CD4-positive, alpha-beta T cell (primary cell): ENCODE data around the gene RASAL2. TPM values are rescaled to one million over a fixed set of nuclear protein-coding genes. Genes with fewer than 3 reads are reported as not detected.

Source experiments
- ATAC-seq: fragments of 200-7000 bp; cut with Tn5 transposase; one replicate; pipeline ENCODE4 v1.10.0; 2022; ENCODE audit warnings: mild to moderate bottlenecking; ENCODE audit not compliant: poor library complexity
- CTCF ChIA-PET: fragments of 350-600 bp; sonication (Branson Sonifier 250); formaldehyde crosslinking; loops from one replicate; lab custom pipeline; 2021; ENCODE audit warnings: antibody characterized with exemption, inconsistent platforms; lab: Charles Lee
- POLR2A ChIA-PET: fragments of 350-600 bp; sonication (Branson Sonifier 250); formaldehyde crosslinking; loops from one replicate; lab custom pipeline; 2021; ENCODE audit warnings: antibody characterized with exemption, inconsistent platforms; lab: Charles Lee
- DNase-seq, 14 experiments: peaks; one replicate each; pipeline ENCODE4 v3.0.0-alpha.2; 2013 to 2020; ENCODE audit warnings: mixed read lengths in 2 of 14
- H3K27ac ChIP-seq, 2 donors: one replicate each; pipeline versions ENCODE4 v1.5.1 to v1.7.0; 2013; ENCODE audit warnings: low read length in 2 of 2, low read depth in 1 of 2, mild to moderate bottlenecking in 1 of 2
- H3K27me3 ChIP-seq, 2 experiments: 1 replicate in 1 of 2; 2 replicates in 1 of 2; pipeline versions ENCODE4 v1.6.1 to v1.7.0; 2013; ENCODE audit warnings: low read length in 2 of 2, control low read depth in 1 of 2, mild to moderate bottlenecking in 1 of 2, moderate library complexity in 1 of 2; ENCODE audit not compliant: insufficient read depth in 2 of 2, control insufficient read depth in 1 of 2
- H3K36me3 ChIP-seq: one replicate; pipeline ENCODE4 v1.6.1; 2013; ENCODE audit warnings: low read length, control low read depth; ENCODE audit not compliant: insufficient read depth
- H3K4me1 ChIP-seq: one replicate; pipeline ENCODE4 v1.6.1; 2013; ENCODE audit warnings: low read length, control low read depth; ENCODE audit not compliant: insufficient read depth
- H3K4me3 ChIP-seq: one replicate; pipeline ENCODE4 v1.5.1; 2013; ENCODE audit warnings: mild to moderate bottlenecking, low read length, moderate library complexity
- H3K9me3 ChIP-seq, 2 experiments: 1 replicate in 1 of 2; 2 replicates in 1 of 2; pipeline versions ENCODE4 v1.6.1 to v1.7.0; 2013; ENCODE audit warnings: low read length in 2 of 2, mild to moderate bottlenecking in 2 of 2, control low read depth in 1 of 2, moderate library complexity in 1 of 2; ENCODE audit not compliant: control insufficient read depth in 1 of 2, insufficient read depth in 1 of 2
- H3K27ac Mint-ChIP-seq: one replicate; pipeline ENCODE4 v1.8.0; 2020; ENCODE audit warnings: mixed read lengths
- H3K27me3 Mint-ChIP-seq: one replicate; pipeline ENCODE4 v1.8.0; 2021; ENCODE audit warnings: mixed read lengths
- H3K36me3 Mint-ChIP-seq: one replicate; pipeline ENCODE4 v1.8.0; 2021; ENCODE audit warnings: low read depth, mixed read lengths
- H3K4me1 Mint-ChIP-seq: one replicate; pipeline ENCODE4 v1.8.0; 2021; ENCODE audit warnings: low read depth, mixed read lengths
- H3K4me3 Mint-ChIP-seq: one replicate; pipeline ENCODE4 v1.8.0; 2020; ENCODE audit warnings: mild to moderate bottlenecking, mixed read lengths
- H3K9me3 Mint-ChIP-seq: one replicate; pipeline ENCODE4 v1.8.0; 2020; ENCODE audit warnings: mixed read lengths
- intact Hi-C, 2 experiments: fragments of 100-400 bp; cut with DNase I in 1 of 2; cut with micrococcal nuclease in 1 of 2; formaldehyde crosslinking; loops; one replicate each; pipeline versions ENCODE4 v1.15.1 to v1.9.0; 2023 to 2025; cut with DNase I, micrococcal nuclease
- total RNA-seq, 174 experiments: library from RNA in 2 of 174; stranded (reverse) in 2 of 174; gene quantifications; one replicate each; pipeline ENCODE4 v1.2.3 and lab custom pipeline; 2021 to 2026
- TF ChIP-seq, protein P1 (sequence below): fragments of 200-600 bp; IDR thresholded peaks from one replicate; pipeline ENCODE4 v1.8.0; 2022; ENCODE audit warnings: antibody characterized with exemption, mild to moderate bottlenecking

RASAL2 gene
- total RNA-seq, 2 experiments from 2014 or later: 0.03 TPM; not detected in 1

- H3K27ac Mint-ChIP-seq: no peak overlapping the region
- DNase-seq (no peak), ATAC-seq (no peak)
- H3K36me3 Mint-ChIP-seq: no peaks in the 10 kb centered on the region
- Histone ChIP-seq H3K36me3 (no peaks in the 10 kb centered on the region), H3K27me3 (no peaks in the 10 kb centered on the region), H3K27ac (no peak overlapping the region), H3K4me1 (no peaks in the 10 kb centered on the region), H3K4me3 (no peak overlapping the region), H3K9me3 (no peaks in the 10 kb centered on the region)
- H3K27me3 Mint-ChIP-seq: peaks cover 5% of the 10 kb centered on the region
- intact Hi-C loops: no loop called here
- CTCF ChIA-PET: interaction anchor here (0.6 to 1.2 kb wide), 3 partner anchors 10 to 40 kb away, joined by 3 read pairs; no protein-coding TSS in a partner anchor
- TF ChIP-seq, protein P1, sequence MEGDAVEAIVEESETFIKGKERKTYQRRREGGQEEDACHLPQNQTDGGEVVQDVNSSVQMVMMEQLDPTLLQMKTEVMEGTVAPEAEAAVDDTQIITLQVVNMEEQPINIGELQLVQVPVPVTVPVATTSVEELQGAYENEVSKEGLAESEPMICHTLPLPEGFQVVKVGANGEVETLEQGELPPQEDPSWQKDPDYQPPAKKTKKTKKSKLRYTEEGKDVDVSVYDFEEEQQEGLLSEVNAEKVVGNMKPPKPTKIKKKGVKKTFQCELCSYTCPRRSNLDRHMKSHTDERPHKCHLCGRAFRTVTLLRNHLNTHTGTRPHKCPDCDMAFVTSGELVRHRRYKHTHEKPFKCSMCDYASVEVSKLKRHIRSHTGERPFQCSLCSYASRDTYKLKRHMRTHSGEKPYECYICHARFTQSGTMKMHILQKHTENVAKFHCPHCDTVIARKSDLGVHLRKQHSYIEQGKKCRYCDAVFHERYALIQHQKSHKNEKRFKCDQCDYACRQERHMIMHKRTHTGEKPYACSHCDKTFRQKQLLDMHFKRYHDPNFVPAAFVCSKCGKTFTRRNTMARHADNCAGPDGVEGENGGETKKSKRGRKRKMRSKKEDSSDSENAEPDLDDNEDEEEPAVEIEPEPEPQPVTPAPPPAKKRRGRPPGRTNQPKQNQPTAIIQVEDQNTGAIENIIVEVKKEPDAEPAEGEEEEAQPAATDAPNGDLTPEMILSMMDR: no peak
- POLR2A ChIA-PET: no interaction called here
- H3K4me3 Mint-ChIP-seq: no peak overlapping the region
- H3K4me1 Mint-ChIP-seq: no peaks in the 10 kb centered on the region
- no peaks in the 10 kb centered on the region for H3K9me3 Mint-ChIP-seq
Observed at GRCh38 chr1:178300352-178300699, 206.4 kb downstream of the RASAL2 start.

GRCh38 chr1:178301141-178301540, 207.2 kb downstream of the RASAL2 start:
- Histone ChIP-seq H3K27me3 (no peaks in the 10 kb centered on the region), H3K27ac (no peak overlapping the region), H3K9me3 (no peaks in the 10 kb centered on the region), H3K4me1 (no peaks in the 10 kb centered on the region), H3K4me3 (no peak overlapping the region), H3K36me3 (no peaks in the 10 kb centered on the region)
- Mint-ChIP-seq H3K27ac (no peak overlapping the region), H3K4me1 (no peaks in the 10 kb centered on the region), H3K9me3 (no peaks in the 10 kb centered on the region), H3K36me3 (no peaks in the 10 kb centered on the region), H3K27me3 (peaks cover 5% of the 10 kb centered on the region), H3K4me3 (no peak overlapping the region)
- ATAC-seq (no peak), DNase-seq (no peak)
- ChIA-PET CTCF (interaction anchor here (1.2 kb wide), 1 partner anchor 9 kb away, joined by 3 read pairs; no protein-coding TSS in a partner anchor), POLR2A (no interaction called here)
- TF ChIP-seq, protein P1: no peak
- intact Hi-C loops: no loop called here

- DNase-seq: no peak
- no peaks in the 10 kb centered on the region for H3K9me3 Mint-ChIP-seq
- H3K27ac Mint-ChIP-seq: no peak overlapping the region
- Histone ChIP-seq H3K4me1 (no peaks in the 10 kb centered on the region), H3K36me3 (no peaks in the 10 kb centered on the region), H3K4me3 (no peak overlapping the region), H3K27me3 (no peaks in the 10 kb centered on the region), H3K27ac (no peak overlapping the region), H3K9me3 (no peaks in the 10 kb centered on the region)
- no peaks in the 10 kb centered on the region for H3K4me1 Mint-ChIP-seq
- H3K4me3 Mint-ChIP-seq: no peak overlapping the region
- ChIA-PET POLR2A (no interaction called here), CTCF (no interaction called here)
- no peak for ATAC-seq
- intact Hi-C loops: no loop called here
- H3K27me3 Mint-ChIP-seq: peaks cover 6% of the 10 kb centered on the region
- TF ChIP-seq, protein P1: no peak
- H3K36me3 Mint-ChIP-seq: no peaks in the 10 kb centered on the region
Observed at GRCh38 chr1:178307264-178307663, 213.4 kb downstream of the RASAL2 start.
